IMR-90 (cell line): Measurements from ENCODE around the gene METTL14. TPM values are rescaled to one million over a fixed set of nuclear protein-coding genes. Genes with fewer than 3 reads are reported as not detected.

ENCODE experiments used
- ATAC-seq: fragments of 200-7000 bp; cut with Tn5 transposase; 2 replicates; pipeline ENCODE4 v1.9.1; 2020; ENCODE audit warnings: low read depth, mild to moderate bottlenecking, moderate library complexity
- BruUV-seq: library from RNA; stranded (reverse); fragments of 400-500 nt; replicated peaks from 2 replicates; lab custom pipeline; 2021; lab: Mats Ljungman, UMichigan
- CTCF ChIA-PET: fragments of 300-600 bp; formaldehyde crosslinking; extraction: SDS; loops from one replicate; lab custom pipeline; 2021; ENCODE audit warnings: antibody characterized with exemption; lab: Yijun Ruan, JAX
- POLR2A ChIA-PET: fragments of 300-600 bp; sonication (Branson Sonifier 250); formaldehyde crosslinking; loops from one replicate; lab custom pipeline; 2022; ENCODE audit warnings: antibody characterized with exemption; ENCODE audit not compliant: unreplicated experiment; lab: Charles Lee
- DNase-seq: peaks from one replicate; pipeline ENCODE4 v3.0.0; 2013
- H2AFZ ChIP-seq: replicated peaks from 2 replicates; pipeline ENCODE3; 2013; ENCODE audit warnings: low read length, mild to moderate bottlenecking; ENCODE audit not compliant: poor library complexity
- H2AK5ac ChIP-seq: 2 replicates; pipeline ENCODE4 v1.6.1; 2013; ENCODE audit warnings: low read depth, low read length, inconsistent platforms
- H2AK9ac ChIP-seq: replicated peaks from 2 replicates; pipeline ENCODE3; 2013; ENCODE audit warnings: mild to moderate bottlenecking, low read depth, low read length, moderate library complexity; ENCODE audit not compliant: poor library complexity
- H2BK120ac ChIP-seq: 2 replicates; pipeline ENCODE4 v1.6.1; 2013; ENCODE audit warnings: low read depth, low read length, inconsistent platforms
- H2BK15ac ChIP-seq: 3 replicates; pipeline ENCODE4 v1.6.1; 2013; ENCODE audit warnings: low read depth, low read length, inconsistent platforms
- H2BK20ac ChIP-seq: 2 replicates; pipeline ENCODE4 v1.6.1; 2013; ENCODE audit warnings: low read depth, mild to moderate bottlenecking, inconsistent platforms, low read length, moderate library complexity
- H2BK5ac ChIP-seq: 2 replicates; pipeline ENCODE4 v1.6.1; 2013; ENCODE audit warnings: mild to moderate bottlenecking, low read depth, low read length, inconsistent platforms; ENCODE audit not compliant: poor library complexity, severe bottlenecking
- H3K14ac ChIP-seq: replicated peaks from 2 replicates; pipeline ENCODE4 v1.6.1; 2013; ENCODE audit warnings: low read depth, low read length, inconsistent platforms
- H3K18ac ChIP-seq: 2 replicates; pipeline ENCODE4 v1.6.1; 2013; ENCODE audit warnings: low read depth, low read length, control low read depth
- H3K23ac ChIP-seq: 2 replicates; pipeline ENCODE4 v1.6.1; 2013; ENCODE audit warnings: low read depth, low read length, inconsistent platforms
- H3K27ac ChIP-seq: 2 replicates; pipeline ENCODE4 v1.5.1; 2013; ENCODE audit warnings: mild to moderate bottlenecking, control low read depth, low read length; ENCODE audit not compliant: insufficient read depth
- H3K27me3 ChIP-seq: 2 replicates; pipeline ENCODE4 v1.6.1; 2013; ENCODE audit warnings: low read length; ENCODE audit not compliant: control insufficient read depth, insufficient read depth
- H3K36me3 ChIP-seq: 2 replicates; pipeline ENCODE4 v1.6.1; 2013; ENCODE audit warnings: low read length, mixed read lengths; ENCODE audit not compliant: control insufficient read depth, insufficient read depth
- H3K4ac ChIP-seq: 2 replicates; pipeline ENCODE4 v1.6.1; 2013; ENCODE audit warnings: low read depth, low read length, inconsistent platforms
- H3K4me1 ChIP-seq: 2 replicates; pipeline ENCODE4 v1.6.1; 2013; ENCODE audit warnings: low read length, mixed read lengths; ENCODE audit not compliant: control insufficient read depth, insufficient read depth
- H3K4me2 ChIP-seq: 2 replicates; pipeline ENCODE4 v1.6.1; 2013; ENCODE audit warnings: low read depth, mild to moderate bottlenecking, control low read depth, low read length, moderate library complexity
- H3K4me3 ChIP-seq: 2 replicates; pipeline ENCODE4 v1.5.1; 2013; ENCODE audit warnings: low read depth, mild to moderate bottlenecking, control low read depth, low read length, moderate library complexity; ENCODE audit not compliant: insufficient read depth
- H3K56ac ChIP-seq: 2 replicates; pipeline ENCODE4 v1.6.1; 2013; ENCODE audit warnings: low read length, inconsistent platforms; ENCODE audit not compliant: insufficient read depth; ENCODE audit errors: extremely low read depth
- H3K79me1 ChIP-seq, 2 experiments: 2 replicates each; pipeline ENCODE4 v1.6.1; 2013; ENCODE audit warnings: low read length in 2 of 2, inconsistent platforms in 1 of 2, low read depth in 1 of 2
- H3K9ac ChIP-seq: 2 replicates; pipeline ENCODE4 v1.6.1; 2013; ENCODE audit warnings: low read depth, low read length, control low read depth
- H3K9me1 ChIP-seq: 2 replicates; pipeline ENCODE4 v1.6.1; 2013; ENCODE audit warnings: low read length, inconsistent platforms; ENCODE audit not compliant: insufficient read depth
- H3K9me3 ChIP-seq: 2 replicates; pipeline ENCODE4 v1.6.1; 2013; ENCODE audit warnings: low read length; ENCODE audit not compliant: control insufficient read depth, insufficient read depth
- H4K20me1 ChIP-seq: 2 replicates; pipeline ENCODE4 v1.6.1; 2013; ENCODE audit warnings: low read length, inconsistent platforms; ENCODE audit not compliant: insufficient read depth
- H4K5ac ChIP-seq: 2 replicates; pipeline ENCODE4 v1.6.1; 2013; ENCODE audit warnings: mild to moderate bottlenecking, low read depth, low read length, control low read depth
- H4K8ac ChIP-seq, 2 experiments: 2 replicates each; pipeline ENCODE4 v1.6.1; 2013; ENCODE audit warnings: low read depth in 2 of 2, low read length in 2 of 2, control low read depth in 1 of 2, inconsistent platforms in 1 of 2
- H4K91ac ChIP-seq: 2 replicates; pipeline ENCODE4 v1.6.1; 2013; ENCODE audit warnings: low read depth, low read length, inconsistent platforms; ENCODE audit not compliant: insufficient read depth
- BHLHE40 ChIP-seq: fragments of 150-350 bp; IDR thresholded peaks from 2 replicates; pipeline ENCODE4 v1.6.1; 2016; ENCODE audit warnings: mild to moderate bottlenecking, low read depth, low read length
- RCOR1 ChIP-seq: IDR thresholded peaks from 2 replicates; pipeline ENCODE4 v1.6.1; 2012; ENCODE audit warnings: mild to moderate bottlenecking, low read length, improper control_type of control experiment; ENCODE audit not compliant: insufficient replicate concordance
- RFX5 ChIP-seq: IDR thresholded peaks from 2 replicates; pipeline ENCODE4 v1.8.0; 2012; ENCODE audit warnings: low read depth, mild to moderate bottlenecking, low read length, moderate library complexity
- dilution Hi-C: fragments of 300-500 bp; cut with HindIII; formaldehyde crosslinking; loops from one replicate; pipeline ENCODE4 v1.14.3; 2018; ENCODE audit warnings: low sequenced_read_pairs; ENCODE audit not compliant: unreplicated experiment
- in situ Hi-C: fragments of 300-500 bp; cut with MboI; formaldehyde crosslinking; loops from 3 replicates; pipeline ENCODE4 v1.14.3; 2019; ENCODE audit warnings: low sequenced_read_pairs, inconsistent platforms, mixed read lengths
- intact Hi-C: fragments of 100-400 bp; cut with micrococcal nuclease; formaldehyde crosslinking; loops from 2 replicates; pipeline ENCODE4 v1.10.0; 2022
- polyA plus RNA-seq, 3 experiments: library from polyadenylated mRNA; depleted of rRNA; stranded (reverse); fragments of >200 nt; gene quantifications; 2 replicates each; pipeline ENCODE4 v1.2.3, GENCODE V29; 2012; ENCODE audit warnings: low replicate concordance in 1 of 3
- total RNA-seq: library from RNA; depleted of rRNA; stranded (reverse); fragments of >200 nt; gene quantifications from 2 replicates; pipeline ENCODE4 v1.2.3, GENCODE V29; 2012

Gene METTL14
- total and polyA plus RNA-seq, 2 of the 4 experiments (the other 2 are of a cell fraction) = 5.0 to 9.3 TPM

GRCh38 chr4:118736900-118737299, 51.7 kb downstream of the METTL14 start:
- Histone ChIP-seq H4K8ac (no peak overlapping the region), H3K9me1 (0 out of 2 replicates have a peak, but pooled peaks cover 4% of the 10 kb centered on the region), H3K4me2 (no peak overlapping the region), H2BK20ac (no peak overlapping the region), H3K4ac (no peak overlapping the region), H3K18ac (no peak overlapping the region), H4K5ac (no peak overlapping the region), H2BK15ac (no peak overlapping the region), H3K79me1 (peaks cover 22 to 36% of the 10 kb centered on the region in 2 experiments), H3K56ac (no peak overlapping the region), H3K9me3 (no peaks in the 10 kb centered on the region), H2AK9ac (no peak overlapping the region), H3K23ac (no peak overlapping the region), H3K27ac (no peak overlapping the region), H3K27me3 (no peaks in the 10 kb centered on the region), H2AFZ (no peak overlapping the region), H3K4me1 (peaks cover 10% of the 10 kb centered on the region), H3K14ac (no peak overlapping the region), H2BK5ac (peak overlapping the region; percentile 19), H3K9ac (no peak overlapping the region), H4K20me1 (peaks cover 6% of the 10 kb centered on the region; the same call in 1 of the 2 replicates), H3K4me3 (no peak overlapping the region), H4K91ac (no peak overlapping the region), H3K36me3 (peaks cover 44% of the 10 kb centered on the region), H2BK120ac (no peak overlapping the region), H2AK5ac (no peak overlapping the region)
- dilution Hi-C loops = no loop called here
- CTCF ChIA-PET = no interaction called here
- no peak for TF ChIP-seq RCOR1
- no peak for TF ChIP-seq BHLHE40
- no peak for TF ChIP-seq RFX5
- DNase-seq = no peak
- POLR2A ChIA-PET = no interaction called here
- ATAC-seq = no peak
- in situ Hi-C loops = no loop called here
- intact Hi-C loops = no loop called here
- BruUV-seq = no TSS peak
